Measurements from ENCODE around the gene KIF16B.
"Not testable (repeated sequence)": the region's sequence is repeated elsewhere in the genome, so short reads cannot be mapped to it uniquely, and the experiment has no call there.

Gene KIF16B

GRCh38 chr20:16230402-16230801 lies 342.8 kb downstream of the KIF16B start:
- Histone ChIP-seq H3K27me3 (ENCODE audit: insufficient read depth, poor library complexity, severe bottlenecking) (no peaks in the 10 kb centered on the region), H3K4me3 (replicated peaks; ENCODE audit: insufficient read depth, low read length) (no peak overlapping the region), H3K27ac (replicated peaks) (no peak overlapping the region)
- no peak for DNase-seq (ENCODE audit: low read depth in 1 of 2, low spot score in 1 of 2)
- TF ChIP-seq GABPA (IDR thresholded peaks at IDR 0.05; ENCODE audit: low read depth): no peak
- no peak for TF ChIP-seq POLR2AphosphoS5 (IDR thresholded peaks at IDR 0.05; ENCODE audit: low read depth)
- no peak for TF ChIP-seq SPI1 (IDR thresholded peaks at IDR 0.05; ENCODE audit: borderline replicate concordance, low read depth)
- TF ChIP-seq, protein P1, sequence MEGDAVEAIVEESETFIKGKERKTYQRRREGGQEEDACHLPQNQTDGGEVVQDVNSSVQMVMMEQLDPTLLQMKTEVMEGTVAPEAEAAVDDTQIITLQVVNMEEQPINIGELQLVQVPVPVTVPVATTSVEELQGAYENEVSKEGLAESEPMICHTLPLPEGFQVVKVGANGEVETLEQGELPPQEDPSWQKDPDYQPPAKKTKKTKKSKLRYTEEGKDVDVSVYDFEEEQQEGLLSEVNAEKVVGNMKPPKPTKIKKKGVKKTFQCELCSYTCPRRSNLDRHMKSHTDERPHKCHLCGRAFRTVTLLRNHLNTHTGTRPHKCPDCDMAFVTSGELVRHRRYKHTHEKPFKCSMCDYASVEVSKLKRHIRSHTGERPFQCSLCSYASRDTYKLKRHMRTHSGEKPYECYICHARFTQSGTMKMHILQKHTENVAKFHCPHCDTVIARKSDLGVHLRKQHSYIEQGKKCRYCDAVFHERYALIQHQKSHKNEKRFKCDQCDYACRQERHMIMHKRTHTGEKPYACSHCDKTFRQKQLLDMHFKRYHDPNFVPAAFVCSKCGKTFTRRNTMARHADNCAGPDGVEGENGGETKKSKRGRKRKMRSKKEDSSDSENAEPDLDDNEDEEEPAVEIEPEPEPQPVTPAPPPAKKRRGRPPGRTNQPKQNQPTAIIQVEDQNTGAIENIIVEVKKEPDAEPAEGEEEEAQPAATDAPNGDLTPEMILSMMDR (IDR thresholded peaks at IDR 0.05; ENCODE audit: insufficient read depth, low read length): no peak
- TF ChIP-seq, protein P2, sequence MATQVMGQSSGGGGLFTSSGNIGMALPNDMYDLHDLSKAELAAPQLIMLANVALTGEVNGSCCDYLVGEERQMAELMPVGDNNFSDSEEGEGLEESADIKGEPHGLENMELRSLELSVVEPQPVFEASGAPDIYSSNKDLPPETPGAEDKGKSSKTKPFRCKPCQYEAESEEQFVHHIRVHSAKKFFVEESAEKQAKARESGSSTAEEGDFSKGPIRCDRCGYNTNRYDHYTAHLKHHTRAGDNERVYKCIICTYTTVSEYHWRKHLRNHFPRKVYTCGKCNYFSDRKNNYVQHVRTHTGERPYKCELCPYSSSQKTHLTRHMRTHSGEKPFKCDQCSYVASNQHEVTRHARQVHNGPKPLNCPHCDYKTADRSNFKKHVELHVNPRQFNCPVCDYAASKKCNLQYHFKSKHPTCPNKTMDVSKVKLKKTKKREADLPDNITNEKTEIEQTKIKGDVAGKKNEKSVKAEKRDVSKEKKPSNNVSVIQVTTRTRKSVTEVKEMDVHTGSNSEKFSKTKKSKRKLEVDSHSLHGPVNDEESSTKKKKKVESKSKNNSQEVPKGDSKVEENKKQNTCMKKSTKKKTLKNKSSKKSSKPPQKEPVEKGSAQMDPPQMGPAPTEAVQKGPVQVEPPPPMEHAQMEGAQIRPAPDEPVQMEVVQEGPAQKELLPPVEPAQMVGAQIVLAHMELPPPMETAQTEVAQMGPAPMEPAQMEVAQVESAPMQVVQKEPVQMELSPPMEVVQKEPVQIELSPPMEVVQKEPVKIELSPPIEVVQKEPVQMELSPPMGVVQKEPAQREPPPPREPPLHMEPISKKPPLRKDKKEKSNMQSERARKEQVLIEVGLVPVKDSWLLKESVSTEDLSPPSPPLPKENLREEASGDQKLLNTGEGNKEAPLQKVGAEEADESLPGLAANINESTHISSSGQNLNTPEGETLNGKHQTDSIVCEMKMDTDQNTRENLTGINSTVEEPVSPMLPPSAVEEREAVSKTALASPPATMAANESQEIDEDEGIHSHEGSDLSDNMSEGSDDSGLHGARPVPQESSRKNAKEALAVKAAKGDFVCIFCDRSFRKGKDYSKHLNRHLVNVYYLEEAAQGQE (IDR thresholded peaks at IDR 0.05; ENCODE audit: insufficient replicate concordance, low read depth): no peak

DNA sequence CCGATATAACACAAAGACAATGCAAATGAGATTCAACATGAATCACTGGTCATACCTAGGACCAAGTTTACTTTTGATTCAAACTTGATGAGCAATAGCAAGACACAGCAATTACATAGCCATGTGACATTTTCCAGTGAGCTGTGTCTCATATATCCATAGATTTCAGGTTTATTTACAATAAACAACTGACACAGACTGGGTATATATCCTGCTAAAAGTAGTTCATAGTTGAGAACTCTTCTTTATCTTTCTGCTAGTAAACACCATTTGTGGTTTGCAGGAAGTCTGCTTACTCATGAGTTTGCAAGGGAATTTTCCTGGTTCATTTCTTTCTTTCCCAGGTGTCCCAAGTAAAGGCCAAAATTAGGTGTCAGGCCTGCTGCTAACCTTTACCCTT lies 343.4 kb downstream of the KIF16B start:
- Histone ChIP-seq H3K27ac (replicated peaks) (no peak overlapping the region), H3K27me3 (ENCODE audit: insufficient read depth, poor library complexity, severe bottlenecking) (no peaks in the 10 kb centered on the region), H3K4me3 (replicated peaks; ENCODE audit: insufficient read depth, low read length) (no peak overlapping the region)
- TF ChIP-seq GABPA (IDR thresholded peaks at IDR 0.05; ENCODE audit: low read depth): no peak
- TF ChIP-seq POLR2AphosphoS5 (IDR thresholded peaks at IDR 0.05; ENCODE audit: low read depth): no peak
- TF ChIP-seq, protein P2 (IDR thresholded peaks at IDR 0.05; ENCODE audit: insufficient replicate concordance, low read depth): no peak
- TF ChIP-seq SPI1 (IDR thresholded peaks at IDR 0.05; ENCODE audit: borderline replicate concordance, low read depth): no peak
- TF ChIP-seq, protein P1 (IDR thresholded peaks at IDR 0.05; ENCODE audit: insufficient read depth, low read length): no peak
- DNase-seq (ENCODE audit: low read depth in 1 of 2, low spot score in 1 of 2): no peak

DNA sequence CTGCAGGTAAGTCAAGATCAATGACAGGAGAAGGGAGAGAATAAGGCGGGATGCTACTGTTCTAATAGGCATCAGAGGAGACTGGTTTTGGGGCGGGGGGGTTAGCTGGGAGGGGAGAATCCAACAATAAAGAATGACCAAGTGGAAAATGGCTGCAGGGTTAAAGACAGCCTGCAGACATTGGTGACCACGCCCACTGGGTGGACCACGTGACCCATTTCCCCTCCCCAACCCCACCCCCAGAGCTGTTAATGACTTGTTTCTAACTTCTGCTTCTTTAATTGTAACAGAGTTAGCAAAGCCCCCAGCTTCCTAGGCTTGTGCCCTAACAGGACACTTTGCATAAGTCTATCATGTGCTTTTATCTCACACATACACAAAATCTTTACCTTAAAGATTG lies 344.5 kb downstream of the KIF16B start:
- no peak overlapping the region for H3K27ac ChIP-seq (replicated peaks)
- no peaks in the 10 kb centered on the region for H3K27me3 ChIP-seq (ENCODE audit: insufficient read depth, poor library complexity, severe bottlenecking)
- DNase-seq (ENCODE audit: low read depth in 1 of 2, low spot score in 1 of 2): no peak
- no peak overlapping the region for H3K4me3 ChIP-seq (replicated peaks; ENCODE audit: insufficient read depth, low read length)
- TF ChIP-seq GABPA (IDR thresholded peaks at IDR 0.05; ENCODE audit: low read depth): no peak
- no peak for TF ChIP-seq SPI1 (IDR thresholded peaks at IDR 0.05; ENCODE audit: borderline replicate concordance, low read depth)
- no peak for TF ChIP-seq POLR2AphosphoS5 (IDR thresholded peaks at IDR 0.05; ENCODE audit: low read depth)
- TF ChIP-seq, protein P2 (IDR thresholded peaks at IDR 0.05; ENCODE audit: insufficient replicate concordance, low read depth): no peak
- TF ChIP-seq, protein P1 (IDR thresholded peaks at IDR 0.05; ENCODE audit: insufficient read depth, low read length): no peak

DNA sequence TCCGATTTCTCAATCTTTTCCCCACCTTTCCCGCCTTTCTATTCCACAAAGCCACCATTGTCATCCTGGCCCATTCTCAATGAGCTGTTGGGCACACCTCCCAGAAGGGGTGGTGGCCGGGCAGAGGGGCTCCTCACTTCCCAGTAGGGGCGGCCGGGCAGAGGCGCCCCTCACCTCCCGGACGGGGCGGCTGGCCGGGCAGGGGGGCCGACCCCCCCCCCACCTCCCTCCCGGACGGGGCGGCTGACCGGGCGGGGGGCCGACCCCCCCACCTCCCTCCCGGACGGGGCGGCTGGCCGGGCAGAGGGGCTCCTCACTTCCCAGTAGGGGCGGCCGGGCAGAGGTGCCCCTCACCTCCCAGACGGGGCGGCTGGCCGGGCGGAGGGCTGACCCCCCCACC lies 346.3 kb downstream of the KIF16B start:
- H3K27me3 ChIP-seq (ENCODE audit: insufficient read depth, poor library complexity, severe bottlenecking); DNase-seq (ENCODE audit: low read depth in 1 of 2, low spot score in 1 of 2); H3K27ac ChIP-seq (replicated peaks); H3K4me3 ChIP-seq (replicated peaks; ENCODE audit: insufficient read depth, low read length): not testable (repeated sequence)
